Fibroblast of lung (primary cell): Measurements from ENCODE around the gene SDHA.

Experiments used
- CTCF ChIP-seq, 2 donors: IDR thresholded peaks in 1 of 2; conservative IDR thresholded peaks in 1 of 2; 1 replicate in 1 of 2; 2 replicates in 1 of 2; pipeline ENCODE4 v1.5.1; 2011 to 2012; ENCODE audit warnings: low read length in 2 of 2, control low read depth in 1 of 2, inconsistent platforms in 1 of 2, low read depth in 1 of 2, mild to moderate bottlenecking in 1 of 2
- EZH2 ChIP-seq: IDR thresholded peaks from 2 replicates; pipeline ENCODE4 v1.5.1; 2012; ENCODE audit warnings: low read length, control low read depth, mild to moderate bottlenecking; ENCODE audit errors: missing control alignments

GRCh38 chr5:228886-229285, 10.8 kb downstream of the SDHA start:
- TF ChIP-seq CTCF (conservative IDR thresholded peaks at IDR 0.05 in 1 of 2, IDR thresholded peaks at IDR 0.05 in 1 of 2; ENCODE audit: low read depth in 1 of 2, low read length in 2 of 2): no peak
- no peak for TF ChIP-seq EZH2
